Measurements from ENCODE around the gene C17orf107.

DNA sequence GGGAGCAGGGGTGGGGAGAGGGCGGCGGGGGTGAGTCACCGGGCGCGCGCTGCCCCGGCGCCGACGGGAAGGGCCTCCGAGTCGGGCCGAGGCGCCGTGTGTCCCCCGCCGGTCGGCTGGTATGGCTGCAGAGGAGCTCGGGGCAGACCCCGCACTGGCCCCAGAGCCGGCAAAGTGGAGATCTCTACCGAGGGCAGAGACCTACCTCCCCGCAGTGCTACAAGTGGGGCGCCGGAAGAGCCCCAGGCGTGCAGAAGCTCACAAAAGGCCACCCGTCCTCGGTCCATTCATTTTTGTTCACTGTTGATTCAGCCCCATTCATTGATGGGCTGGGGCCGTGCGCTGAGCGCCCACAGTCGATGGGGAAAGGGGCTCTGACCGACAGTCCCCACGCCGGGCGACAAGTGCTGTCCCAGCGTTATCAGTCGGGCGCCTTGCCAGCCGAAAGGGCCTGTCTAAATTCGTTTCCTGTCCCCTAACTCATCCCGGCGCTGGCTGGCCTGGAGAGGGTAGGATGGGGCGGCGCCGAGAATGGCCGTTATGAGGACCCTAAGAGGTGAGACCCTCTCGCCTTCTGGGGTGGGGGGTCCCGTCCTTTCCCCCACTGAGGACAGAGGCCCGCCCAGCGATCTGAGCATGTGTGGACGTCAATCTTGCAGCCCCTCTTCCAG is 50.9 kb downstream of the C17orf107 start:
- TF ChIP-seq, protein P1, sequence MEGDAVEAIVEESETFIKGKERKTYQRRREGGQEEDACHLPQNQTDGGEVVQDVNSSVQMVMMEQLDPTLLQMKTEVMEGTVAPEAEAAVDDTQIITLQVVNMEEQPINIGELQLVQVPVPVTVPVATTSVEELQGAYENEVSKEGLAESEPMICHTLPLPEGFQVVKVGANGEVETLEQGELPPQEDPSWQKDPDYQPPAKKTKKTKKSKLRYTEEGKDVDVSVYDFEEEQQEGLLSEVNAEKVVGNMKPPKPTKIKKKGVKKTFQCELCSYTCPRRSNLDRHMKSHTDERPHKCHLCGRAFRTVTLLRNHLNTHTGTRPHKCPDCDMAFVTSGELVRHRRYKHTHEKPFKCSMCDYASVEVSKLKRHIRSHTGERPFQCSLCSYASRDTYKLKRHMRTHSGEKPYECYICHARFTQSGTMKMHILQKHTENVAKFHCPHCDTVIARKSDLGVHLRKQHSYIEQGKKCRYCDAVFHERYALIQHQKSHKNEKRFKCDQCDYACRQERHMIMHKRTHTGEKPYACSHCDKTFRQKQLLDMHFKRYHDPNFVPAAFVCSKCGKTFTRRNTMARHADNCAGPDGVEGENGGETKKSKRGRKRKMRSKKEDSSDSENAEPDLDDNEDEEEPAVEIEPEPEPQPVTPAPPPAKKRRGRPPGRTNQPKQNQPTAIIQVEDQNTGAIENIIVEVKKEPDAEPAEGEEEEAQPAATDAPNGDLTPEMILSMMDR (IDR thresholded peaks at IDR 0.05; ENCODE audit: low read length), result no peak
- no peak for TF ChIP-seq EZH2 (IDR thresholded peaks at IDR 0.05; ENCODE audit: borderline replicate concordance, low read length)
